ENCODE measurements around the gene AMY1C.
"Not testable (repeated sequence)": the region's sequence is repeated elsewhere in the genome, so short reads cannot be mapped to it uniquely, and the experiment has no call there.

Gene AMY1C

GRCh38 chr1:103749598-103749997, at the start of gene AMY1C:
TSS of gene AMY1C (plus strand) at chr1:103749898. CDS start at chr1:103750470, 572 bp downstream.
- DNase-seq = not testable (repeated sequence)

DNA sequence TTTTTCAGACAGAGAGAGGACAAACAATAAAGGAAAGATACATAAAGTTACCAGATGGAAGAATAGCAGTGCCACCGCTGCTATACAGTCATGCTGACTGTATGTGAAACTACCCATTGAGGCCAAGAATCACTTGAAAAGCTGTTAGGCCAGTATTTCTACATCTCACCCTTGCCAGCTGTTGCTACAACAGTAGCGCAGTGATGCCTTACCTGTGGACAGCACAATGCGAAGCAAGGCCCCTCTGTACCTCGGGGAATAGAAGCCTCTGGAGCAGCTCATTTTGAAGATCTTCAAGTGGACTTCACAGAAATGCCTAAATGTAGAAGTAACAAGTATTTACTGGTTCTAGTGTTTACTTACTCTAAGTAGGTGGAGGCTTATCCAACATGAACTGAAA, 49.0 kb upstream of the AMY1C start:
- not testable (repeated sequence) for DNase-seq

DNA sequence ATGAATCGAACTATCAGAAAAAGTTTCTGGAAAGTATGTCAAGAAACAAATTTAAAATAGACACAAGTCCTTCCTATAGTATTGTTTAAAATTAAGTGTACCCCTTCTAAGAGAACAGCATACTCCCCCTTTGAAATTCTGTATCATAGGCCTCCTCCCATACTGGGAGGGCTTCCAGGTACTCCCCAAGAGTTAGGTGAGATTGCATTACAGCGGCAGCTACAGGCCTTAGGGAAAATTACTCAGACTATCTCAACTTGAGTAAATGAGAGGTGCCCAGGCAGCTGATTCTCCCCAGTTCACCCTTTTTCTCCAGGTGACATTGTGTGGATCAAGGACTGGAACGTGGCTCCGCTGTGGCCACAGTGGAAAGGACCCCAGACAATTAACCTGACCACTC, 48.4 kb upstream of the AMY1C start:
- DNase-seq = not testable (repeated sequence)

GRCh38 chr1:103707670-103708069, 42.0 kb upstream of the AMY1C start:
- DNase-seq = not testable (repeated sequence)

DNA sequence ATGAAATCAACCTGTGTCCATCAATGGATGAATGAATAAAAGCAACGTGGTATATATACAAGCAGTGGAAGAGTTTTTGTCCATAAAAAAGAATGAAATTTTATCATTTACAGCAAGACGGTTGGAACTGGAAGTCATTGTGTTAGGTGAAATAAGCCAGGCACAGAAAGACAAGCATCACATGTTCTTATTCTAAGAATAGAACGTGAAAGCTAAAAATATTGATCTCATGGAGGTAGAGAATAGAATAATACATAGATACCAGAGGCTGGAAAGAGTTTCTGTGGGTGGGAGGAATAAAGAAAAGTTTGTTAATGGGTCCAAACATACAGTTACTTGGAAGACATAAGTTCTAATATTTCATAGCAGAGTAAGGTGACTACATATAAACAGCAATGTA, 39.3 kb upstream of the AMY1C start:
- not testable (repeated sequence) for DNase-seq

DNA sequence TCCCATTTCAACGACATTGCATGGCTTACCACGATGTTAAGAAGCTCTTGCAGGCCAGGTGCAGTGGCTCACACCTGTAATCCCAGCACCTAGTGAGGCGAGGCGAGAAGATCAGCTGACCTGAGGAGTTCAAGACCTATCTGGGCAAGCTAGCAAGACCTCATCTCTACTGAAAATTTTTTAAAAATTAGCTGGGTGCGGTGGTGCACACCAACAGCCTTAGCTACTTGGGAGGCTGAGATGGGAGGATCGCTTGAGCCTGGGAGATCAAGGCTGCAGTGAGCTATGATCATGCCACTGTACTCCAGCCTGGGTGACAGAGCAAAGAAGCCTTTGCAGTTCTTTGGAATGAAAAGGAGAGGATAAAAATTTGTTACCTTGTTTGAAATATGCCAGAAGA, 32.3 kb upstream of the AMY1C start:
- DNase-seq = not testable (repeated sequence)

DNA sequence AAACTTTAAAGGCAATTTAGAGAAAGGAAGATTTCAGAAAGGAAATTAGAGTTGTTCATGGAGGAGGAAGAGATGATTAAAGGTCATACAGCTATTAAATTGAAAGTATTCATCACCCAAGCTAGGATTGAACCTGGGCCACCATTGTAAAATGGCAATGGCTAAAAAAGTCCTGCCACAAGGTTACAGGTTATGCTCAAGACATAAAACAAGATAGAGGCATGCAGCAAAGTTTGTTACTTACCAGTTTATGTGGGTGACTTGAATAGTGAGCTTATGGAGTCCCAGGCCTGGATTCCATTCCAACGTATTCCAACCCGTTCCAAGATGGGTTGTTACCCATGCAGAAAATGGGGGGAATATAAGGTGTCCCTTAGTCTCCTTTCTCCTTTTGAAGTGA, 28.2 kb upstream of the AMY1C start:
- not testable (repeated sequence) for DNase-seq

- DNase-seq = not testable (repeated sequence)
Measured at GRCh38 chr1:103735334-103735733, 14.4 kb upstream of the AMY1C start.

- not testable (repeated sequence) for DNase-seq
Measured at GRCh38 chr1:103738031-103738430, 11.7 kb upstream of the AMY1C start.

- not testable (repeated sequence) for DNase-seq
Measured at GRCh38 chr1:103744449-103744848, 5.2 kb upstream of the AMY1C start.

GRCh38 chr1:103745040-103745439, 4.7 kb upstream of the AMY1C start:
- DNase-seq = not testable (repeated sequence)

DNA sequence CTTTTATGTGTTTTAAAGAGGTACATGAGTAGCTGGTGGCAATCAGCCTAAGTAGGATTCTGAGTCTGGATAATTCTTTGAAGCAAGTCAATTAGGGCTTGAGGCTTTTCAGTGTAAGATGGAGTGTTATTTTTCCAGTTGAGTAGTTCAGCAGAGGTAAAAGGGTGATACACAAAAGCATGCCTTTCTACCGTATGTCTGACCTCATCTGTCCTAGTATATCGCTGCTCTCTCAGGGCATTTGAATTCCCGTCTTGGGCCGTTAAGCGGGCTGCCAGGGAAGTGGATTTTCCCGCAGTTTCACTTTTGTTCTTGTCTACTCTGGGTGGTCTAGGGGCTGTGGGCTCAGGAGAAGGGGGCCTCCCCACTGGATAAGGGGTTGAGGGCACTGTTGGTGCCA, 1.4 kb upstream of the AMY1C start:
- DNase-seq = not testable (repeated sequence)

DNA sequence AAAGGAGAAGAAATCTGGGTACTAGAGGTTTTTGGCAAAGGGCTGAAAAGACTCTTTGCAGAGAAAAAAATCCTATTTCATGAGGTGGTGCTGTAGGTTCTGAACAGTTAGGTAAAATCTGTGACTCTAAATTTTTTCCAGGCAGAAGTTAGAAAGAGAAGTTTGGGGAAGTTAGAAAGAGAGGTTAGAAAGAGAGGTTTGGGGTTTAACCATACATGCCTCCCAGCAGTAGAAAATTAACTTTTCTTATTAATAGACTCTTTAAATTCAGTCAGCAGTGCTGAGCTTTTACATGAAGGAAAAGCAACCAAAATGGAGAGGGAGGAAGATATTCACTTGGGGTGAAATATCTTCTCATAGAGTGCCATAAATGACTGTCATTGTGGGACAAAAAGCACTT, 12.2 kb downstream of the AMY1C start:
- DNase-seq = no peak

- no peak for DNase-seq
Measured at GRCh38 chr1:103779932-103780331, 30.2 kb downstream of the AMY1C start.

GRCh38 chr1:103783944-103784377, 34.3 kb downstream of the AMY1C start:
- no peak for DNase-seq

GRCh38 chr1:103788377-103788776, 38.7 kb downstream of the AMY1C start:
- DNase-seq = no peak

DNA sequence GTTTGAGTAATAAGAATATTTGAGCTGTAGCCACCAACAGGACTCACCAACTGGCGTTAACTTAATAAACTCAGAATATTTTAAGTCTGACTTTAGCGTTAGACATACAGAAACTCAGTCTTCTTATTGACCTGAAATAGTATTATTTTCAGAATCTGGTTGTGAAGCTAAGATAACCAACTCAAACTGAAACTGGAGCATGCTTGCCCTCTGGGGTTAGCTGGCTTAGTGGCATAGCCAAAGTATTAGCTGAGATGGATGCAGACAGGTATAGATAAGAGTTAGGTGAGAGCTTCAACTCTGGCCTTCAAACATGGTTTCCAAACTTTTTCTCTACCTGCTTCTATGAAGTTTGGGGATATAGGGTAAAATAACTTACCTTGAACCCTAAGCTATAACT, 40.5 kb downstream of the AMY1C start:
- no peak for DNase-seq
